Ovary (tissue), 3 donors: Measurements from ENCODE around the gene RRAGB.
"Not testable (repeated sequence)": the region's sequence is repeated elsewhere in the genome, so short reads cannot be mapped to it uniquely, and the experiment has no call there.

ENCODE experiments used
- EP300 ChIP-seq: sonication (generic); formaldehyde crosslinking; IDR thresholded peaks from one replicate; pipeline ENCODE4 v1.6.1; 2017; ENCODE audit warnings: antibody characterized with exemption
- POLR2A ChIP-seq: fragments of 450-650 bp; IDR thresholded peaks from one replicate; pipeline ENCODE4 v1.6.1; 2017; ENCODE audit warnings: antibody characterized with exemption, mild to moderate bottlenecking, moderate library complexity
- TF ChIP-seq, protein P1 (sequence below), 3 donors: fragments of 450-650 bp in 2 of 3; fragments of 200-600 bp in 1 of 3; IDR thresholded peaks; one replicate each; pipeline versions ENCODE4 v1.5.1 to v1.8.0; 2016 to 2022; ENCODE audit warnings: antibody characterized with exemption in 3 of 3, mild to moderate bottlenecking in 1 of 3
- donor health status: DM: no; HTN: no; CAD: no.

GRCh38 chrX:55774419-55774818, 56.9 kb downstream of the RRAGB start:
- not testable (repeated sequence) for TF ChIP-seq POLR2A, EP300
- TF ChIP-seq, protein P1, sequence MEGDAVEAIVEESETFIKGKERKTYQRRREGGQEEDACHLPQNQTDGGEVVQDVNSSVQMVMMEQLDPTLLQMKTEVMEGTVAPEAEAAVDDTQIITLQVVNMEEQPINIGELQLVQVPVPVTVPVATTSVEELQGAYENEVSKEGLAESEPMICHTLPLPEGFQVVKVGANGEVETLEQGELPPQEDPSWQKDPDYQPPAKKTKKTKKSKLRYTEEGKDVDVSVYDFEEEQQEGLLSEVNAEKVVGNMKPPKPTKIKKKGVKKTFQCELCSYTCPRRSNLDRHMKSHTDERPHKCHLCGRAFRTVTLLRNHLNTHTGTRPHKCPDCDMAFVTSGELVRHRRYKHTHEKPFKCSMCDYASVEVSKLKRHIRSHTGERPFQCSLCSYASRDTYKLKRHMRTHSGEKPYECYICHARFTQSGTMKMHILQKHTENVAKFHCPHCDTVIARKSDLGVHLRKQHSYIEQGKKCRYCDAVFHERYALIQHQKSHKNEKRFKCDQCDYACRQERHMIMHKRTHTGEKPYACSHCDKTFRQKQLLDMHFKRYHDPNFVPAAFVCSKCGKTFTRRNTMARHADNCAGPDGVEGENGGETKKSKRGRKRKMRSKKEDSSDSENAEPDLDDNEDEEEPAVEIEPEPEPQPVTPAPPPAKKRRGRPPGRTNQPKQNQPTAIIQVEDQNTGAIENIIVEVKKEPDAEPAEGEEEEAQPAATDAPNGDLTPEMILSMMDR (IDR thresholded peaks at IDR 0.05): not testable (repeated sequence)
